SK-N-SH (cell line): ENCODE data around the gene NCAPG. TPM values are rescaled to one million over a fixed set of nuclear protein-coding genes. Genes with fewer than 3 reads are reported as not detected.

Experiments used
- CTCF ChIA-PET: fragments of 300-600, 350-600 bp; formaldehyde crosslinking; extraction: SDS; loops from one replicate; lab custom pipeline; 2021; lab: Yijun Ruan, JAX
- POLR2A ChIA-PET: fragments of 350-600 bp; sonication (Branson Sonifier 250); formaldehyde crosslinking; extraction: SDS; loops from one replicate; lab custom pipeline; 2020; ENCODE audit warnings: antibody characterized with exemption, inconsistent platforms; lab: Yijun Ruan, JAX
- DNase-seq: peaks from one replicate; pipeline ENCODE4 v3.0.0; 2012
- H2AFZ ChIP-seq: fragments of 200-600 bp; sonication (generic); 2 replicates; pipeline ENCODE4 v1.8.1; 2016; ENCODE audit warnings: antibody characterized with exemption, mild to moderate bottlenecking, low read depth
- H3F3A ChIP-seq: fragments of 200-600 bp; sonication (generic); replicated peaks from 2 replicates; pipeline ENCODE3; 2016; ENCODE audit warnings: antibody characterized with exemption, mild to moderate bottlenecking; ENCODE audit not compliant: insufficient read depth
- H3K27ac ChIP-seq, 2 experiments: fragments of 200-500 bp in 1 of 2; fragments of 200-600 bp in 1 of 2; sonication (Bioruptor generic) in 1 of 2; sonication (generic), shearing (Covaris generic) in 1 of 2; 2 replicates each; pipeline versions ENCODE4 v1.5.1 to v1.6.1; 2014 to 2016; ENCODE audit warnings: low read depth in 2 of 2, inconsistent platforms in 1 of 2, low read length in 1 of 2, mild to moderate bottlenecking in 1 of 2, mixed read lengths in 1 of 2
- H3K27me3 ChIP-seq: fragments of 200-600 bp; sonication (generic), shearing (Covaris generic); 2 replicates; pipeline ENCODE4 v1.6.1; 2016; ENCODE audit warnings: mixed run types; ENCODE audit not compliant: insufficient read depth
- H3K36me3 ChIP-seq, 2 experiments: fragments of 200-500 bp in 1 of 2; fragments of 200-600 bp in 1 of 2; sonication (Bioruptor generic) in 1 of 2; sonication (generic) in 1 of 2; replicated peaks in 1 of 2; 2 replicates each; pipeline versions ENCODE3 to v1.5.1; 2014 to 2016; ENCODE audit warnings: low read length in 1 of 2, mild to moderate bottlenecking in 1 of 2; ENCODE audit not compliant: insufficient read depth in 2 of 2, control insufficient read depth in 1 of 2
- H3K4me1 ChIP-seq, 2 experiments: fragments of 200-500 bp in 1 of 2; fragments of 200-600 bp in 1 of 2; sonication (Bioruptor generic) in 1 of 2; sonication (generic), shearing (Covaris generic) in 1 of 2; 2 replicates each; pipeline versions ENCODE4 v1.5.1 to v1.6.1; 2014 to 2016; ENCODE audit warnings: low read depth in 1 of 2, low read length in 1 of 2, mixed run types in 1 of 2; ENCODE audit not compliant: insufficient read depth in 2 of 2, control insufficient read depth in 1 of 2
- H3K4me2 ChIP-seq: fragments of 200-600 bp; sonication (generic), shearing (Covaris generic); 2 replicates; pipeline ENCODE4 v1.6.1; 2017; ENCODE audit warnings: mixed run types
- H3K4me3 ChIP-seq, 2 experiments: fragments of 200-500 bp in 1 of 2; fragments of 200-600 bp in 1 of 2; sonication (Bioruptor generic) in 1 of 2; sonication (generic), shearing (Covaris generic) in 1 of 2; 2 replicates each; pipeline versions ENCODE4 v1.5.1 to v1.8.1; 2014 to 2016; ENCODE audit warnings: low read depth in 2 of 2, inconsistent platforms in 1 of 2, low read length in 1 of 2, mild to moderate bottlenecking in 1 of 2, mixed read lengths in 1 of 2, moderate library complexity in 1 of 2
- H3K79me2 ChIP-seq: fragments of 200-600 bp; sonication (generic); 2 replicates; pipeline ENCODE4 v1.8.1; 2017; ENCODE audit warnings: mild to moderate bottlenecking; ENCODE audit not compliant: insufficient read depth
- H3K9ac ChIP-seq: fragments of 200-600 bp; sonication (generic); 2 replicates; pipeline ENCODE4 v1.6.1; 2017; ENCODE audit warnings: mixed run types
- H3K9me2 ChIP-seq: fragments of 200-600 bp; sonication (generic); 2 replicates; pipeline ENCODE4 v1.6.1; 2017; ENCODE audit warnings: mixed run types
- H3K9me3 ChIP-seq: fragments of 200-600 bp; sonication (generic); 2 replicates; pipeline ENCODE4 v1.6.1; 2017; ENCODE audit warnings: mixed run types, mild to moderate bottlenecking, moderate library complexity
- H4K20me1 ChIP-seq: fragments of 200-600 bp; sonication (generic); 2 replicates; pipeline ENCODE4 v1.6.1; 2017; ENCODE audit warnings: mild to moderate bottlenecking, mixed run types; ENCODE audit not compliant: insufficient read depth
- CHD2 ChIP-seq: fragments of 150-350 bp; IDR thresholded peaks from 2 replicates; pipeline ENCODE4 v1.6.1; 2018; ENCODE audit warnings: low read length; ENCODE audit not compliant: partially characterized antibody
- EZH2phosphoT487 ChIP-seq: fragments of 200-600 bp; sonication (generic); IDR thresholded peaks from 2 replicates; pipeline ENCODE4 v1.6.1; 2017; ENCODE audit warnings: low read depth, mixed run types, mild to moderate bottlenecking, antibody characterized with exemption, moderate library complexity, borderline replicate concordance
- FOSL2 ChIP-seq: IDR thresholded peaks from 2 replicates; pipeline ENCODE4 v1.4.0; 2012; ENCODE audit warnings: low read depth, mild to moderate bottlenecking, moderate library complexity, borderline replicate concordance
- GATA2 ChIP-seq: sonication (generic); formaldehyde crosslinking; IDR thresholded peaks from 2 replicates; pipeline ENCODE4 v1.5.0; 2020; ENCODE audit warnings: mild to moderate bottlenecking, missing genetic modification reagents
- JUND ChIP-seq: IDR thresholded peaks from 2 replicates; pipeline ENCODE4 v1.4.0; 2012
- NRF1 ChIP-seq: IDR thresholded peaks from 2 replicates; pipeline ENCODE4 v1.6.1; 2012; ENCODE audit warnings: low read depth, mild to moderate bottlenecking, low read length
- RCOR1 ChIP-seq: fragments of 150-350 bp; IDR thresholded peaks from 2 replicates; pipeline ENCODE4 v1.6.1; 2017; ENCODE audit warnings: antibody characterized with exemption, low read length
- RFX5 ChIP-seq: IDR thresholded peaks from 2 replicates; pipeline ENCODE4 v1.6.1; 2012; ENCODE audit warnings: mild to moderate bottlenecking, improper control_type of control experiment, low read length
- SIN3A ChIP-seq: IDR thresholded peaks from 2 replicates; pipeline ENCODE4 v1.6.1; 2012; ENCODE audit warnings: low read depth, mild to moderate bottlenecking, low read length, moderate library complexity, borderline replicate concordance
- SMC3 ChIP-seq: IDR thresholded peaks from 2 replicates; pipeline ENCODE4 v1.6.1; 2012; ENCODE audit warnings: low read depth, low read length, improper control_type of control experiment
- TEAD4 ChIP-seq: IDR thresholded peaks from 2 replicates; pipeline ENCODE4 v1.4.0; 2012; ENCODE audit warnings: mild to moderate bottlenecking, borderline replicate concordance; ENCODE audit not compliant: insufficient read depth
- ZBTB33 ChIP-seq: IDR thresholded peaks from 2 replicates; pipeline ENCODE4 v1.4.0; 2012; ENCODE audit warnings: low read depth, borderline replicate concordance
- WGBS: methylation state at CpG from one replicate; pipeline ENCODE4 v1.1.6; 2017; ENCODE audit warnings: low lambda C conversion rate; 5-methylcytosine and 5-hydroxymethylcytosine counted together
- polyA plus RNA-seq, 3 experiments: library from polyadenylated mRNA; depleted of rRNA; stranded (reverse); fragments of >200 nt; gene quantifications; 2 replicates each; pipeline ENCODE4 v1.2.3, GENCODE V29; 2012

NCAPG gene
- polyA plus RNA-seq, 1 of the 3 experiments (the other 2 are of a cell fraction), result 4.8 TPM

GRCh38 chr4:17894421-17894820 is 83.6 kb downstream of the NCAPG start:
- no peaks in the 10 kb centered on the region for H3F3A ChIP-seq
- no peak overlapping the region for H2AFZ ChIP-seq
- H3K9ac ChIP-seq, result no peak overlapping the region
- H4K20me1 ChIP-seq, result no peaks in the 10 kb centered on the region
- ChIA-PET POLR2A (no interaction called here), CTCF (interaction anchor here (0.6 kb wide), 1 partner anchor 501 kb away, joined by 3 read pairs; no protein-coding TSS in a partner anchor)
- H3K9me2 ChIP-seq, result no peaks in the 10 kb centered on the region; the same call in 1 of the 2 replicates
- WGBS, result 47% methylated on average over 3 of the region's 3 CpGs
- H3K27me3 ChIP-seq, result no peaks in the 10 kb centered on the region
- H3K9me3 ChIP-seq, result no peaks in the 10 kb centered on the region
- no peak overlapping the region for H3K4me2 ChIP-seq
- H3K79me2 ChIP-seq, result no peaks in the 10 kb centered on the region
- no peak for DNase-seq
- peaks cover 0 to 5% of the 10 kb centered on the region in 2 experiments; a peak in 2 of 4 replicates for H3K4me1 ChIP-seq
- H3K36me3 ChIP-seq, result peaks cover 0 to 4% of the 10 kb centered on the region in 2 experiments
- H3K4me3 ChIP-seq, result no peak overlapping the region
- TF ChIP-seq CHD2 (peak; percentile 17), RFX5 (no peak), FOSL2 (no peak), TEAD4 (no peak), GATA2 (CRISPR knock-in tag) (peak; percentile 62), SIN3A (no peak), SMC3 (no peak), JUND (no peak), RCOR1 (peak; percentile 31; the same call in 1 of the 2 replicates), EZH2phosphoT487 (no peak), NRF1 (no peak), ZBTB33 (no peak)
- H3K27ac ChIP-seq, result peak overlapping the region in 1 of 2 experiments; percentile 30; a peak in 2 of 4 replicates

Other genes with a start within 250 kb of the NCAPG start
- gene LAP3, start 233.8 kb upstream of the NCAPG start, polyA plus RNA-seq (2012; rRNA removed), result 53.2 and 67.8 TPM in 2 replicates
- gene MED28, start 196.3 kb upstream of the NCAPG start, polyA plus RNA-seq (2012; rRNA removed), result 5.9 and 7.5 TPM in 2 replicates
- not detected in 2 replicates for gene FAM184B, start 29.4 kb upstream of the NCAPG start, polyA plus RNA-seq (2012; rRNA removed)
- gene DCAF16, start 222 bp upstream of the NCAPG start, polyA plus RNA-seq (2012; rRNA removed), result 23.5 and 28.5 TPM in 2 replicates
- gene LCORL, start 210.8 kb downstream of the NCAPG start, polyA plus RNA-seq (2012; rRNA removed), result 1.9 and 2.7 TPM in 2 replicates